ENCODE results near the gene AMPD1. TPM values are rescaled to one million over a fixed set of nuclear protein-coding genes. Genes with fewer than 3 reads are reported as not detected.

AMPD1 gene
- total and polyA plus RNA-seq, 2 of the 13 experiments (the other 11 are each of a cell fraction or from before 2014, with no cell fraction given): not detected

GRCh38 chr1:114720492-114720891, 25.1 kb upstream of the AMPD1 start (continued):
- peak; percentile 54; the same call in 1 of the 2 replicates for TF ChIP-seq AHDC1 (CRISPR knock-in tag; IDR thresholded peaks at IDR 0.05; ENCODE audit: borderline replicate concordance)
- no peak for TF ChIP-seq MZF1 (CRISPR knock-in tag; IDR thresholded peaks at IDR 0.05; ENCODE audit: borderline replicate concordance)
- no peak for TF ChIP-seq ZNF224 (CRISPR knock-in tag; IDR thresholded peaks at IDR 0.05)
- TF ChIP-seq DZIP1 (CRISPR knock-in tag; IDR thresholded peaks at IDR 0.05): no peak
- TF ChIP-seq MTF1 (CRISPR knock-in tag; IDR thresholded peaks at IDR 0.05): no peak
- no peak for TF ChIP-seq ZNF7 (CRISPR knock-in tag; IDR thresholded peaks at IDR 0.05)
- TF ChIP-seq MYC (CRISPR knock-in tag; IDR thresholded peaks at IDR 0.05; ENCODE audit: borderline replicate concordance): no peak
- no peak for TF ChIP-seq LCORL (IDR thresholded peaks at IDR 0.05)
- TF ChIP-seq LCORL (CRISPR knock-in tag; IDR thresholded peaks at IDR 0.05): peak; percentile 56; the same call in 1 of the 2 replicates
- 0 out of 2 replicates have a peak, but pooled peaks have one; percentile 46 for TF ChIP-seq RCOR2 (CRISPR knock-in tag; IDR thresholded peaks at IDR 0.05)
- TF ChIP-seq TEAD3 (CRISPR knock-in tag; optimal IDR thresholded peaks at IDR 0.05; ENCODE audit: borderline replicate concordance): no peak
- no peak for TF ChIP-seq ZBTB43 (CRISPR knock-in tag; conservative IDR thresholded peaks at IDR 0.05)
- peak; percentile 50 for TF ChIP-seq SOX5 (CRISPR knock-in tag; IDR thresholded peaks at IDR 0.05; ENCODE audit: borderline replicate concordance)
- TF ChIP-seq ZNF33A (CRISPR knock-in tag; IDR thresholded peaks at IDR 0.05; ENCODE audit: borderline replicate concordance): no peak
- TF ChIP-seq ZNF878 (CRISPR knock-in tag; IDR thresholded peaks at IDR 0.05): no peak
- TF ChIP-seq CEBPG (CRISPR knock-in tag; IDR thresholded peaks at IDR 0.05): peak; percentile 82
- no peak for TF ChIP-seq RORA (CRISPR knock-in tag; IDR thresholded peaks at IDR 0.05)
- TF ChIP-seq TARDBP (CRISPR knock-in tag; IDR thresholded peaks at IDR 0.05): peak; percentile 16; the same call in 1 of the 2 replicates
- no peak for TF ChIP-seq ZNF569 (CRISPR knock-in tag; IDR thresholded peaks at IDR 0.05; ENCODE audit: borderline replicate concordance)
- TF ChIP-seq ZNF207 (IDR thresholded peaks at IDR 0.05; ENCODE audit: borderline replicate concordance): no peak
- no peak for TF ChIP-seq YY1 (IDR thresholded peaks at IDR 0.05; ENCODE audit: insufficient read depth, insufficient replicate concordance, low read depth, low read length)
- no peak for TF ChIP-seq HDAC2 (CRISPR knock-in tag; IDR thresholded peaks at IDR 0.05)
- TF ChIP-seq PAF1 (CRISPR knock-in tag; IDR thresholded peaks at IDR 0.05): no peak
- TF ChIP-seq KLF12 (CRISPR knock-in tag; IDR thresholded peaks at IDR 0.05; ENCODE audit: borderline replicate concordance): no peak
